Skeletal muscle cell (primary cell): ENCODE results near the gene FBXO31.
"Not testable (repeated sequence)": the region's sequence is repeated elsewhere in the genome, so short reads cannot be mapped to it uniquely, and the experiment has no call there.

Experiments used
- DNase-seq: peaks from one replicate; pipeline ENCODE4 v3.0.0-alpha.2; 2010; ENCODE audit warnings: low read depth
- H3K4me3 ChIP-seq: 2 replicates; pipeline ENCODE4 v1.5.1; 2011; ENCODE audit warnings: low read depth, mild to moderate bottlenecking, control low read depth, low read length, moderate library complexity

The FBXO31 gene

DNA sequence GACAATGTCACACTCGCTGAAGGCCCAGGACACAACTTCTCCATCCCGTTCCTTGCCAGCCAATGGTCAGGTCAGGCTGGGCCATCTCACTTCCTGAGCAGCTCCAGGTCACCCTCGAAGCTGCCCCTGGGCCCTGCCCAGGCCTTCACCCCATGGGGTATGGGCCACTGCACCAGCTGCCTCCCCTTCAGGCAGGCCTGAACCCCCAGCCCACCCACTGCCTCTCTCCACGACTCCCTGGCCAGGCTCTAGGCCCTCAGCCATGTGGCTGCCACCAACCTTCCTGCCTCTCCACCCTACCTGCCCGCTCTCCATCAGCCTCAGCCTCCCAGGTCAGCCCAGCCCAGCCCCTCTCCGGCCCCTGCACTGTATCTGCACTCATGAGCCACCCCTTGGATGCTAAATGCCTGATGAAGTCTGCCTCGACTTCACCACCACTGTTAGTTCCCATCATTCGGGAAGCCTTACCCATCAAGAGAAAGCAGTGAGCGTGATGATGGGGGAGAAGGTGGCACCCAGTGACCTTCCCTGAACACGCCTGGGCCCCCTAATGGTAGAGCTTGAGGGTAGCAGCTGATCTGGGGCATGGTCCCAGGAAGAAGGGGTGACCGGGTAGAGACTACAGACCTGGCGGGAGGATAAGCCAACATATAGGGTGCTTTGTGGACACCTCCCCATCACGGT is 35.5 kb downstream of the FBXO31 start:
- DNase-seq, result no peak
- H3K4me3 ChIP-seq, result no peak overlapping the region

DNA sequence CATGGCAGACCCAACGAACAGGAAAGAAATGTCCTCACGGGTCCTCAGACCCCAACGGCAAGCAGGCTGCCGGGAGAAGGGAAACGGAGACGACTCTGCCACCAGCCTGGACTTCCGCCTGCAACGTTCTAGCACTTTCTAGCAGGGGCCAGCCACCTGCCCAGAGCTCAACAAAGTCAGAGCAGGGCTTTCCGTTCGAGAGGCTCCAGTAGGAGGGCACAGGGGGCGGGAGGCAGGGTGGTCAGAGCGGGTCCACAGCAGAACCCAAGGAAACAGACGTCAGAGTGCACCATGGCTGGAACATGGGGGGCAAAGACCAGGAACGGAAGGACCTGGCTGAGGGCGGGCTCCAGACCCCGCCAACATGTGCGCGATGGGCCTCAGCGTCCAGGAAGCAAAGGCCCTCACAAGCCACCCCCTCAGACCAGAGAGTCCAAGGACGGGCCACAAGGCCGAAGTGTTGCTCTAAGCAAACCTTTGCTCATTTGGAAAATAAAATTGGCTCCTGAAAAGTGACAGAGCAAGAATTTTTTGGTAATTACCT is 37.0 kb downstream of the FBXO31 start:
- DNase-seq, result no peak
- H3K4me3 ChIP-seq, result no peak overlapping the region

DNA sequence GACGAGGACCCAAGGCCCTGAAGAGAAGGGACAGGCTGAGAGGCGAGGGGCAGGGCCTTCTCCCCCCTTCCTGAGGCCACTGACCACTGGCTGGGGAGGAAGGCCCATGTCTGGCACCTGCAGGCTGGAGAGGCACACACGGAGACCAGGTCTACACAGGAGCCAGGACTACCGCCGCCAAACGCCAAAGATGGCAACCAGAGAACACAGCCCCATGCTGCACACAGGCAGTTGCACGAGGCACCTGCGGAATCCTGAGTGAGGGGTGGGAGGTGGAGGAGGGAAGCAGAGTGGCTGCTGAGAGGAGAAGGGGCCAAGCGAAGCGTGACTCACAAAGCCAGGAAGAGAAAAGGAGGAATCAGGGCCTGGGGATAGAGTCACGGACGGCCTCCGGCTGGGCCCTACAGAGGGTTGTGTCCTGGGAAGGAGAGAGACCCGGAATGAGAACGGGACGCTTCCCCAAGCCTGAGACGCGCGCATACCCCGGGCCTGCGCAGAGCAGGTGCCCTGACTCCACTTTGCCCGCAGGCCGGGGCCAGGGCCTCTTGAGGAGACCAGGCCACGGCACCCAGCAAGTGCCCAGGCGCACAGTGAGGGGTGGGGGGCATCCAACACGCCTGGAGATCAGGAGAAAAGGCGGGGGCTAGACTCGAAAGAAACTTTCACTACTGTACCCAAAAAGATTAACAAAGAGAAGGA is 37.7 kb downstream of the FBXO31 start:
- no peak overlapping the region for H3K4me3 ChIP-seq
- DNase-seq, result no peak

DNA sequence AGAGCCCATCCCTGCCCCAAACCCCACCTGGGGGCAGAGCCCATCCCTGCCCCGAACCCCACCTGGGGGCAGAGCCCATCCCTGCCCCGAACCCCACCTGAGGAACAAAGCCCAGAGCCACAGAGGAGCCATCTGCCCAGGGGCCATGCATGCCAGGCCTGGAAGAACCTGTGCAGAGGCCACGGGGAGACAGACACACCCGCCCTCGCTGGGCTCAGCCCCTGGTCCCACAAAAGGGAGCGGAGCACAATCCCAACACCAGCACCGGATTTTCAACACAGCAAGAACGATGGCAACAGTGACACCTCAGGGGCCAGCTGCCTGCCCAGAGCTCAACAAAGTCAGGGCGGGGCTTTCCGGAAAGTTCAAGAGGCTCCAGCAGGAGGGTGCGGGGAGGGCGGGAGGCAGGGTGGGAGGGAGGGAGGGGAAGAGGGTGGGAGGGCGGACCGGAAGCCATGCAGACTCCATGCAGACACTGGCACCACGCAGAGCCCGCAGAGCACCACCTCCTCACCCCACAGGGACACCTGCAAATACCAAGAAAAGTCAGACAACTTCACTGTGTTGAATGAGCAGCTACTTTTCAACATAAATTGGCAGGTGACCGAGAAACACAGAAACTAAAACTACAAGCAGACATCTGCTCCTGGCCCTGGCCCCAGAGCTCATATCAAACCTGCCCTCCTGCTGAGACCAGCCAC is 38.5 kb downstream of the FBXO31 start:
- no peak overlapping the region for H3K4me3 ChIP-seq

DNA sequence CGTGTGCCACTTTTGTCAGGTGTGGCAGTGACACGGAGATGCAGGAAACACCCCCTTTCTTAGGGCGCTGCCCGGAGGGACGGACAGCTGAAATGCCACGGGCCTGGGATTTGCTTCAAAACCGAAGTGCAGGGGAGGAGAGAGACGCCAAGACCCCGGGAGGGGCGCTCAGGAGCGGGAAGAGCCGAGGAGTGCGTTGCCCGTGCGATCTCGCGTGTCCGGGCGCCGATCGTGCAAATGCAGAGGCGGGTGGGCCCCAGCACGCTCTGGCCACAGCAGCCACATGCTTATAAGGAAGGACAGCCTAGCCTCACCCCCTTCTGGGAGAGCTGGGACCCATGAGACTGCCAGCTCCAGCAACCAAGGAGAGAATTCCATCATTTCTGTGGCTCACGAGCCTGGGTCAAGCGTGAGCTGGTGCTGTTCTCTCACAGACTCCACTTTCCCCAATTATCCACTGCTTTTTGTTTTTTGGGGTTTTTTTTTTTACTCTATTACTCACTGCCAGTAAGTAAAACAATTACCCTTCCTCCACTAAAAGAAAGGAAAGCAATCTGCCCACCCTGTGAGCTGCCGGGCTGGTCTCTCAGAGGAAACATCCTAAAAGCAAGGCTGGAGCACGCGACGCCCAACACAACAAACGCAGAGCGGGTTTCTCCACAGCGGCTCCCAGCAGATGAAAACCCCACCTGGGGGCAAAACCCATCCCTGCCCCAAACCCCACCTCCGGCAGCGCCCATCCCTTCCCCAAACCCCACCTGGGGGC is 39.2 kb downstream of the FBXO31 start:
- H3K4me3 ChIP-seq, result no peak overlapping the region
- no peak for DNase-seq

More for the DNA sequence above, 38.5 kb downstream of the FBXO31 start:
- no peak for DNase-seq

DNA sequence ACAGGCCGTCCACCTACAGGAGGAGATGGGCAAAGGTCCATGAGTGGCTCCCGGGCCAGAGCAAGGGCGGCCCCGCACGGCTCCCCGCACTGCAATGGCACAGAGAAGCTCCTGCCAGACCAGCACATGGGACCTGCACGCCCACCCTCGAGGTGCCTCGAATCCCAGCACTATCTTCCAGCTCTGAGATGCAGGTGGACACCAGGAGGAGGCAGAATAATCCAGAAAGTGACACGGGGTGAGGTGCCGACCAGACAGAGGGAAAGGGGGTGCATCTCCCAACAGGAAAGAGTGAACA is 39.9 kb downstream of the FBXO31 start:
- DNase-seq, result no peak
- no peak overlapping the region for H3K4me3 ChIP-seq

DNA sequence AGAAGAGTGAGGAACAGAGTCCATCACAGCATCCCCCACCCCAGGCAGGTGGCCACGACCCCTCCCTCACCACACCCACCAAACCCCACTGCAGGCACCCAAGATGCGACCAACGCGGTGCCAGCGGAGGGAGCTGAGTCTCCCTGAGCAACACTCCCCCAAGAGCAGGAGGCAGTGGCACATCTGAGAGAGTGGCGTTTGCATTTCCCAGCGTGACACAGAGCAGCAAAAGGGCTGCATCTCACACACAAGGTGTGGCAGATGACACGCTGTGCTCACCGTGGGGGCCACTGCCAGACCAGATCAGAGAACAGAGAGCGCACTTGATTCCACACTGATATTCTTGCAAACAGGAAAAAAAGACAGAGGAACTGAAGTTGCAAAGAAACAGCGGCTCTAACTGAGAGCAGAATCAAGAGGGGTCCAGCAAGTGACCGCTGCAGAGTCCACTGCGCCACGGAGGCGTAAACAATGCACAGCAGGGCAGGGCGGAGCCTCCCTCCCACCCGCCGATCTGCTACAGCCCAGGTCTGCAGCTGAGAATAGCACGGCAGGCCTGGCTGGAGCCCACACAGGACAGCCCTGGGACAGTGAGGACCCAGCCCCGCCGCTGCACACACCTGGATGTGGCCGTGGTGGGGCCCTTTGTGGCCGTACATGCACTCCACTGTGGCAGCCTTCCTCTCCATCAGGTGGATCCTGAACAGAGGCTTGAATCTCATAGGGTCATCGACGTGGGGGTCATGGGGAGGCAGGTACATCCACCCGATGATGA is 40.4 kb downstream of the FBXO31 start:
- no peak for DNase-seq
- no peak overlapping the region for H3K4me3 ChIP-seq

DNA sequence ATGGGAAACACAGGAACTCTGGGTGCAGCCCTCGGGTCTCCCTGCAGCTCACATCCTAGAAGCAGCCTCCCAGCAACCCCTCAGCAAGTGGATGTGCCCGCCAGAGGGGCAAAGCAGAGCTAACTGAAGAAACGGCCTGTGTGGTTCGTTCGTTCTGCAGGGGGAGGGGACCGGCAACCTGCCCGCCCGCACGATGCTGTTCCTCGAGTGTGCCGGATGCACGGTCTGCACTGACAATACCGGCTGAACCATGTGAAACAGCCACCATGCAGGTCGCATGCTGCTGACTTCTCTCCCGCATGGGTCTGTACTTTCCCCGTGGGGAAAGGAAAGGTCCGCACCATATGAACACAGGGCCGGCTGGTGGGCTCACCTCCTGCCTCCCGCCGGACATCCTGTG is 41.1 kb downstream of the FBXO31 start:
- DNase-seq, result no peak
- H3K4me3 ChIP-seq, result no peak overlapping the region

DNA sequence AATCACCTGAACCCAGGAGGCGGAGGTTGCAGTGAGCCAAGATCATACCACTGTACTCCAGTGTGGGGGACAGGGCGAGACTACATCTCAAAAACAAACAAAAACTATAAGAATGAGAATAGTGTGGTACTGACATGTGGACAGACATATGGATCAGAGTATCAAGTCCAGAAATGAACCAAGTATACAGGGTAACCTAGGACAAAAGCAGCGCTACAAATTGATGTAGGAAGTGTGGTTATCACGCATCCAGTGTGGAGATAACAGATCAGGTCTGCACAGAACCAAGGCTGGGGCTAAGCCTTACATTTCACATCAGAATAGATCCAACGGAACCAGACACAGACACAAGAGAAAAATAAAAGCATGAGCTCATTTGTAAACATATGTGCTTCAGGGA is 43.4 kb downstream of the FBXO31 start:
- no peak overlapping the region for H3K4me3 ChIP-seq
- DNase-seq, result no peak

DNA sequence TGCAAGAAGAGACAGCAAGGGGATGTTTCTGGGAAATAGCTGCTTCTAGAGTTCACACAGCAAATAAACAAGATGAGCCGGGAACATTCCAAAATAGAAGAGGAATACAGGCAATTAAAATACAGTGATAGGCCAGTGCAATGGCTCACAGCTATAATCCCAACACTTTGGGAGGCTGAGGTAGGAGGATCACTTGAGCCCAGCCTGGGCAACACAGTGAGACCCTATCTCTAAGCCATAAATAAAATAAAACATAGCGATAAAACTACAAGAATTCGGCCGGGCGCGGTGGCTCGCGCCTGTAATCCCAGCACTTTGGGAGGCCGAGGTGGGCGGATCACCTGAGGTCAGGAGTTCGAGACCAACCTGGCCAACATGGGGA is 43.9 kb downstream of the FBXO31 start:
- not testable (repeated sequence) for DNase-seq, H3K4me3 ChIP-seq

DNA sequence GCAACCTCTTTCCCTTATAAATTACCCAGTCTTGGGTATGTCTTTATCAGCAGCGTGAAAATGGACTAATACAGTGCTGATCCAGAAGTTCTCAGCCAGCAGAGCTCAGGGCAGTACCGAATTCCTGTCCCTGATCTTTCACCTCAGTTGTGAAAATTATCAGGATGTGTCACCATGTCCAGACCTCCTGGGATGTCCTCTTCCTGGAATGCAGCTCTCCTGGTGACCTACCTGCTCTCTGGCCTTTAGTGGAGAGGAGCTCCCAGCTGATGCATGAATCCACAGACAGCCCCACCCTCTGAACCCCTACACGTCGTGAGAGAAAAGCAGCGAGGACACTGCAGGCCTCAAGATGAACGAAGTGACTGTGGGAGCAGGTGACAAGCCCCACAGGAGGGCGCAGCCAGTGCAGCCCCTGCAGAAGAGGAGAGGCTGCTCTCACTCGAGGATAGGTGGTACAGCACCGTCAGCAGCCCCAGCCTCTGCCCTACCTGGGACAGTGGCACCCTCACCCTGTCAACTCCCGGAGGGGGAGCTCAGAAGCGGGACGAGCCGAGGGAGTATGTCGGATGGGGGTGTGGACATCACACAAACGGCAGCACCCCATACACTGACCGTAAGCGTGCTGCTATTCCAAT is 44.4 kb downstream of the FBXO31 start:
- no peak overlapping the region for H3K4me3 ChIP-seq
- no peak for DNase-seq

DNA sequence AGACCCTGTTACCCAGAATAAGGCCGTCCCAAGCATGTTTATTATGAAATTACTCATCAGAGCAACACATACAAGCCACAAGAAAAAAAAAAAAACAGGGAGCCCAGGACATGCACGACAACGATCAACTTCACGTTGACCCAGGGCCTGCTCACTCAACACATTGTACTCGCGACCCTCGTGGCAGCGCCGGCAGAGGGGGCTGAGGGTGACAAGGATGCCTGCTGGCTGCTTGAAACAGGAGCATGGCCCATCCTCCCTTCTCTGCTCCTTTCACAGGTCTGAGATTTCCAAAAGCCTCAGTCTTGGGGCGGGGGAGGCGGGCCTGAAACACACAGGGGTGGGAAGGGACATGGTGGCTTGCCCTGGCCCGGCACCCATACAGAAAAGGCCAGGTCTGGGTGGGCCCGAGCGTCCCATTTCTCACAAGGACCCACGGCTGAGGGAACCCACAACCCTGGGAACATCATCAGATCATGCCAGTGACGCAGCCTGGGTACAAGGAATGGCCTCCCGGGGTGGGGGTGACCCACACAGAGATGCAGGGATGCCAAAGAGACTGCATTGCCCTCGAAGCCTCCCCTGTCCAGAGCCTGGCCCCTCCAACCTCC is 45.3 kb downstream of the FBXO31 start:
- DNase-seq, result no peak
- no peak overlapping the region for H3K4me3 ChIP-seq

DNA sequence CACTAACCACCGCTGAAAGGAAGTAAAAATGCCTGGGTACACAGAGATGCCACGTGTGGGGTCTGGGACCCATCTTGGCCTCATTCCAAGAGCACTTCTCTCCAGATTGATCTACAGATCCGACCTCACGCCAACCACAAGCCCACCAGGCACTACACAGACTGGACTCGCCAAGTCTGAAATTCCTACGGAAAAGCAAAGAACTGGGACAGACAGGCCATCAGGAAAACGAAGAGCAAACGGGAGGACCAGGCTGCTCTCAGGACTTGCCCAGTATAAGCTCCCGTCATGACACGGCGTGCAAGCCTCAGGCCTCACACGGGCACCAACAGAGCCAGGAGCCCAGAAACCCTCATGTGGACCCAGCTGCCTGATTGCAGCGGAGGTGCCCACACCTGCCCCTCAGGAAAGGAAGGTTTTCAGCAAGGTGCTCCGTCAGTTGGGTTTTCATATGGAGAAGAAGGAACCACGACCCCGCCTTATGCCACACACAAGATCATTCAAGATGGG is 46.3 kb downstream of the FBXO31 start:
- no peak for DNase-seq
- H3K4me3 ChIP-seq, result no peak overlapping the region

DNA sequence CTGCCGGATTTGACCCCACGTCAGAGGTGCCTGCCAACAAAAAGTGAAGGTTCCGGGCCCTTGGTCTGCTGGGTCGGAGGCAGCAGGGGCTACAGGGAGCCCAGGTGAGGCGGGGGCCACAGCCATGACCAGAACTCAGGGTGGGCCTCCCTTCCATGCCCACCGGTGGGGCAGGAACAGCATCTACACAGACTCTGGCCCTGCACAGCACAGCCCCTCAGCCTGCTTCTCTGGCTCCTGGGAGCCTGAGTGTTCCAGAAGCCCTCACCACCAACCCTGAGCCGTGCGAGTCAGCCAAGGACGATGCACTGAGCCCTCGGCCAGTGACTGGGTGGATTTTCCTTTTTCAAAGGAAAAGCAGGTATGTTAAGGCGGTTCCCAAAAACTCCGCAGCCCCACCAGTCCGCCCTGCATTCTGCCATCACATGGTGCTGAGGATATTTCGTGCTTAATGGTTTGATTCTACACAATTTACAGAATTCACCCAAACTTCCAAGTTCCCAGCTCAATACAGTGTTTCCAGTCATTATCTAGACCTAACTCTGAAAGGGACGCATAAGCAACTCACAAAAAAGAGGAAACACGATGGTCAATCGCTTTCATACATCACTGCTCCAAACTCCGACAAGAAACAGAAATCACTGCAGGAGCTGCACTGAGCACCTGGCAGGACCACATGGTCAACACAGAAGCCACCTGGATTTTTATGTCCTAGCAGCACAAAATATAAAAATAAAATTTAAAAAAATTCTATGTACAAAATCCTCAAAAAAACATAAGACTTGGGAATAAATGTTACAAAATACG is 46.9 kb downstream of the FBXO31 start:
- DNase-seq, result no peak

DNA sequence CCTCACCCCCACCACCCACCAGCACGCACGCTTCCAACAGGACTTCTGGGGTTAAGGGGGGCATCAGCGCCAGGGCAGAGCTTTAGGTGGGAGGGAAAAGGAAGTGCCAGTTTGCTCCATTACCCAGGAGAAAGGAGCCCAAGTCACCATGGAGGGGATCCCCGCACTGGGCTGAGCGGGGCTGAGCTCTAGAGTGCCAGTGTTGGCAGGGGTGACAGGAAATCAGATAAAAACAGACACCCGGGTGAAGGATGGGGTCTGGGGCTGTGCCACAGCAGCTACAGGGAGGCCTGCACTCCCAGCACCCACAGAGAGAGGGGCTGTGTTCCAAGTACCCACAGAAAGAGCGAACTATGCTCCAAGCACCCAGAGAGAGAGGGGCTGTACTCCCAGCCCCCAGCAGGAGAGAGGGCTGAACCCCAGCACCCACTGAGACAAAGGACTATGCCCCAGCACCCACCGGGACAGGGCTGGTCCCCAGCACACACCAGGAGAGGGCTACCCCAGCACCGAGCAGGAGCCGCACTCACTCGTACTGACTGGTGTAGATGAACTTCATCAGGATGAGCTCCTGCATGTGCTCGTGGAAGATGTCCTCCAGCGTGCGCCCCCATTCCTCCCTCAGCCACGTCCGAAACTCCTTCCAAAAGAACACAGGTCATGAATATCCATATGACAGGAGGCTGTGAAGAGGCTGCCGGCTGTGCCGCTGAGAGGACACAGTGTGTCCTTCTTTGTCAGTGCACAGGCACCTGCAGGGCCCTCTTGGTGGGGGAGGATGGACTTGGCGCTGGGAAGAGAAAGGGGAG is 47.7 kb downstream of the FBXO31 start:
- DNase-seq, result no peak
- H3K4me3 ChIP-seq, result no peak overlapping the region

More for the DNA sequence above, 46.9 kb downstream of the FBXO31 start:
- H3K4me3 ChIP-seq, result no peak overlapping the region
